Right lobe of liver (tissue), 6 donors: ENCODE data around the gene LCOR. TPM values are rescaled to one million over a fixed set of nuclear protein-coding genes. Genes with fewer than 3 reads are reported as not detected.

Experiments used
- ATAC-seq, 4 donors: fragments of 200-7000 bp; cut with Tn5 transposase; one replicate each; pipeline ENCODE4 v1.9.1; 2020; ENCODE audit warnings: mild to moderate bottlenecking in 4 of 4, moderate library complexity in 4 of 4
- DNase-seq, 3 donors: peaks; one replicate each; pipeline ENCODE4 v3.0.0-alpha.2; 2020
- H3K27ac ChIP-seq, 3 donors: fragments of 200-600 bp; one replicate each; pipeline ENCODE4 v1.8.0; 2022
- H3K27me3 ChIP-seq, 2 donors: fragments of 200-600 bp; one replicate each; pipeline ENCODE4 v1.8.0; 2022
- H3K36me3 ChIP-seq, 4 donors: fragments of 200-600 bp; sonication (generic) in 1 of 4; one replicate each; pipeline versions ENCODE4 v1.5.1 to v1.8.0; 2017 to 2022; ENCODE audit warnings: control low read depth in 1 of 4
- H3K4me1 ChIP-seq, 4 donors: fragments of 200-600 bp; sonication (generic) in 1 of 4; one replicate each; pipeline versions ENCODE4 v1.5.1 to v1.8.0; 2017 to 2022; ENCODE audit warnings: control low read depth in 1 of 4
- H3K4me3 ChIP-seq, 3 donors: fragments of 200-600 bp; one replicate each; pipeline ENCODE4 v1.8.0; 2022
- H3K9me3 ChIP-seq, 4 donors: fragments of 200-600 bp; sonication (generic) in 1 of 4; one replicate each; pipeline versions ENCODE4 v1.5.1 to v1.8.0; 2017 to 2022; ENCODE audit warnings: control low read depth in 1 of 4
- CTCF ChIP-seq, 4 donors: fragments of 200-600 bp in 3 of 4; fragments of 450-650 bp in 1 of 4; IDR thresholded peaks; one replicate each; pipeline versions ENCODE4 v1.5.1 to v1.8.0; 2016 to 2022; ENCODE audit warnings: antibody characterized with exemption in 4 of 4, mild to moderate bottlenecking in 2 of 4
- POLR2A ChIP-seq: fragments of 450-650 bp; IDR thresholded peaks from one replicate; pipeline ENCODE4 v1.6.1; 2017; ENCODE audit warnings: antibody characterized with exemption, mild to moderate bottlenecking
- WGBS: methylation state at CpG from one replicate; pipeline ENCODE4 v1.1.6; 2018; ENCODE audit warnings: low coverage, low lambda C conversion rate; ENCODE audit not compliant: insufficient coverage; ENCODE audit errors: missing lambda C conversion rate; 5-methylcytosine and 5-hydroxymethylcytosine counted together
- intact Hi-C, 2 donors: fragments of 100-400 bp; cut with DNase I; formaldehyde crosslinking; loops; one replicate each; pipeline versions ENCODE4 v1.11.2 to v1.14.1; 2022
- total RNA-seq, 6 experiments: library from RNA; depleted of rRNA in 2 of 6; stranded (reverse); fragments of >200 nt in 2 of 6; fragmentation: NEBNext Ultra II Directional in 3 of 6; extraction: Animal tissue kit (Norgen Biotek cat#: 25700) in 3 of 6; gene quantifications; one replicate each; pipeline versions ENCODE4 v1.1.0 to v1.2.4, GENCODE V29; 2016 to 2023
- donor health status: DM: no; HTN: yes; CAD: no.
- donor health status: DM: no; HTN: no; CAD: no.
- donor health status: DM: no; HTN: no; CAD: no.
- donor health status: DM: no; HTN: yes; CAD: no.
- donor health status: DM: no; HTN: yes; CAD: no.

The LCOR gene
- total RNA-seq, 6 experiments from 2014 or later = 8.6 to 16.3 (median 12.9) TPM

GRCh38 chr10:97019213-97019844 is 187.2 kb downstream of the LCOR start:
- intact Hi-C loops = no loop called here
- DNase-seq (no peak), ATAC-seq (no peak)
- WGBS = 80% methylated on average over 1 of the region's 12 CpGs
- no peaks in the 10 kb centered on the region for H3K36me3 ChIP-seq
- no peaks in the 10 kb centered on the region for H3K4me1 ChIP-seq
- H3K27me3 ChIP-seq = no peaks in the 10 kb centered on the region
- no peak overlapping the region for H3K27ac ChIP-seq
- no peak overlapping the region for H3K4me3 ChIP-seq
- TF ChIP-seq CTCF (IDR thresholded peaks at IDR 0.05) (no peak), POLR2A (no peak)
- no peaks in the 10 kb centered on the region for H3K9me3 ChIP-seq

GRCh38 chr10:97020452-97021400 is 188.6 kb downstream of the LCOR start:
- H3K27ac ChIP-seq = no peak overlapping the region
- intact Hi-C loops = no loop called here
- no peak for ATAC-seq
- H3K27me3 ChIP-seq = no peaks in the 10 kb centered on the region
- DNase-seq = no peak
- H3K4me1 ChIP-seq = peaks cover 0 to 4% (median 0%) of the 10 kb centered on the region in 4 donors
- no peaks in the 10 kb centered on the region for H3K9me3 ChIP-seq
- no peak for TF ChIP-seq POLR2A
- TF ChIP-seq CTCF (IDR thresholded peaks at IDR 0.05) = no peak
- H3K4me3 ChIP-seq = no peak overlapping the region
- no peaks in the 10 kb centered on the region for H3K36me3 ChIP-seq
- WGBS = 66% methylated on average over 5 of the region's 25 CpGs

GRCh38 chr10:97022616-97023015 is 190.5 kb downstream of the LCOR start:
- no peak for TF ChIP-seq CTCF (IDR thresholded peaks at IDR 0.05)
- TF ChIP-seq POLR2A = no peak
- intact Hi-C loops = no loop called here
- H3K27ac ChIP-seq = no peak overlapping the region
- DNase-seq (no peak), ATAC-seq (no peak)
- H3K4me1 ChIP-seq = peaks cover 0 to 4% (median 0%) of the 10 kb centered on the region in 4 donors
- H3K4me3 ChIP-seq = no peak overlapping the region
- WGBS = 87% methylated on average over 7 of the region's 7 CpGs
- H3K9me3 ChIP-seq = no peaks in the 10 kb centered on the region
- no peaks in the 10 kb centered on the region for H3K36me3 ChIP-seq
- no peaks in the 10 kb centered on the region for H3K27me3 ChIP-seq

- Histone ChIP-seq H3K36me3 (no peaks in the 10 kb centered on the region), H3K27ac (no peak overlapping the region), H3K27me3 (no peaks in the 10 kb centered on the region), H3K9me3 (no peaks in the 10 kb centered on the region), H3K4me3 (no peak overlapping the region), H3K4me1 (peaks cover 0 to 4% (median 0%) of the 10 kb centered on the region in 4 donors)
- DNase-seq = no peak
- TF ChIP-seq CTCF (IDR thresholded peaks at IDR 0.05) = no peak
- TF ChIP-seq POLR2A = no peak
- intact Hi-C loops = no loop called here
- no peak for ATAC-seq
- WGBS = 76% methylated on average over 14 of the region's 14 CpGs
Observed at GRCh38 chr10:97023401-97024167, 191.5 kb downstream of the LCOR start.
